ENCODE measurements around the gene CDYL.
"Not testable (repeated sequence)": the region's sequence is repeated elsewhere in the genome, so short reads cannot be mapped to it uniquely, and the experiment has no call there.

The CDYL gene

GRCh38 chr6:4820704-4821276 lies 44.6 kb downstream of the CDYL start:
- H3K27me3 ChIP-seq (ENCODE audit: insufficient read depth, poor library complexity, severe bottlenecking) = no peaks in the 10 kb centered on the region
- DNase-seq (ENCODE audit: low spot score) (no peak), ATAC-seq (ENCODE audit: low read depth) (no peak)
- no peaks in the 10 kb centered on the region for H3K36me3 ChIP-seq (ENCODE audit: low read depth)
- no peak overlapping the region for H3K4me3 ChIP-seq (ENCODE audit: severe bottlenecking)
- H3K9me3 ChIP-seq (ENCODE audit: severe bottlenecking) = no peaks in the 10 kb centered on the region
- H3K27ac ChIP-seq (ENCODE audit: poor library complexity, severe bottlenecking) = no peak overlapping the region
- TF ChIP-seq, protein P1, sequence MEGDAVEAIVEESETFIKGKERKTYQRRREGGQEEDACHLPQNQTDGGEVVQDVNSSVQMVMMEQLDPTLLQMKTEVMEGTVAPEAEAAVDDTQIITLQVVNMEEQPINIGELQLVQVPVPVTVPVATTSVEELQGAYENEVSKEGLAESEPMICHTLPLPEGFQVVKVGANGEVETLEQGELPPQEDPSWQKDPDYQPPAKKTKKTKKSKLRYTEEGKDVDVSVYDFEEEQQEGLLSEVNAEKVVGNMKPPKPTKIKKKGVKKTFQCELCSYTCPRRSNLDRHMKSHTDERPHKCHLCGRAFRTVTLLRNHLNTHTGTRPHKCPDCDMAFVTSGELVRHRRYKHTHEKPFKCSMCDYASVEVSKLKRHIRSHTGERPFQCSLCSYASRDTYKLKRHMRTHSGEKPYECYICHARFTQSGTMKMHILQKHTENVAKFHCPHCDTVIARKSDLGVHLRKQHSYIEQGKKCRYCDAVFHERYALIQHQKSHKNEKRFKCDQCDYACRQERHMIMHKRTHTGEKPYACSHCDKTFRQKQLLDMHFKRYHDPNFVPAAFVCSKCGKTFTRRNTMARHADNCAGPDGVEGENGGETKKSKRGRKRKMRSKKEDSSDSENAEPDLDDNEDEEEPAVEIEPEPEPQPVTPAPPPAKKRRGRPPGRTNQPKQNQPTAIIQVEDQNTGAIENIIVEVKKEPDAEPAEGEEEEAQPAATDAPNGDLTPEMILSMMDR (IDR thresholded peaks at IDR 0.05; ENCODE audit: poor library complexity, severe bottlenecking) = no peak
- H3K4me1 ChIP-seq (ENCODE audit: insufficient read depth, poor library complexity, severe bottlenecking) = no peaks in the 10 kb centered on the region

DNA sequence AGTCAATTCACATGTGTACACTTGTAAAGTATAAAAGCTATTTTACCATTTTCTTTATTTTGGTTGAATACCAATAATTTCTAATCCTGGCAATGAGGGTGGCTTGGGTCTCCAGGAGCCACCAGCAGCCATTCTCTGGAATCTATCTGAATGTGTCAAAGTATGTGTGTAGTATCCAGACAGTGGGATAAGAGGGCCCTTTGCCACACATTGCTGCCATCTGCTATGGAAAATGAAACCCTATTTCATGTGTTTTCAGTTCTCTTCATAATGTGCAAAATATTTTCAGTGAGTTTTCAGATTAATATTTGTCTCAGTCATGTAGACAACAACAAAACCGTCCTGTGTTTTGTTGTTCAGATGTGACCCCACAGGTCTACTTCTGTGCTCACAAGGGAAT lies 46.3 kb downstream of the CDYL start:
- H3K4me3 ChIP-seq (ENCODE audit: severe bottlenecking) = no peak overlapping the region
- H3K4me1 ChIP-seq (ENCODE audit: insufficient read depth, poor library complexity, severe bottlenecking) = no peaks in the 10 kb centered on the region

DNA sequence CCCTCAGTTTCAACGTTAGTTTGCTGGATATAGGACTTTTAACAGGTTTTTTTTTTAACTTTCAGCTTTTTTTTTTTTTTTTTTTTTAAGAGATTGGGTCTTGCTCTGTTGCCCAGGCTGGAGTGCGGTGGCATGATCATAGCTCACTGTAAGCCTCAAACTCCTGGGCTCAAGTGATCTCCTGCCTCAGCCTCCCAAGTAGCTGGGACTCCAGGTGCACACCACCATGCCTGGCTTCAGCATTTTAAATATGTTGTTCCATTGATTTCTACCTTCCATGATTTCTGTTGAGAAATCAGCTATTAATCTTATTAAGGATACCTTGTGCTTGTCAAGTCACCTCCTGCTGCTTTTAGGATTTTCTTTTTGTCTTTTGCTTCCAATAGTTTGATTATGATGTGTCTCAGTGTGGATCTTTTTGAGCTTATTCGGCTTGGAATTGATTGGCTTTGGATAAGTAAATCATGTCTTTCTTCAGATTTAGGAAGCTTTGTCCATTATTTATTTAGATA lies 52.0 kb downstream of the CDYL start:
- no peak for DNase-seq (ENCODE audit: low spot score)
- H3K9me3 ChIP-seq (ENCODE audit: severe bottlenecking) = peaks cover 11% of the 10 kb centered on the region

More for the DNA sequence above, 46.3 kb downstream of the CDYL start:
- DNase-seq (ENCODE audit: low spot score) = no peak
- Histone ChIP-seq H3K36me3 (ENCODE audit: low read depth) (no peaks in the 10 kb centered on the region), H3K27me3 (ENCODE audit: insufficient read depth, poor library complexity, severe bottlenecking) (no peaks in the 10 kb centered on the region), H3K27ac (ENCODE audit: poor library complexity, severe bottlenecking) (no peak overlapping the region), H3K9me3 (ENCODE audit: severe bottlenecking) (no peaks in the 10 kb centered on the region)
- ATAC-seq (ENCODE audit: low read depth) = no peak
- TF ChIP-seq, protein P1 (IDR thresholded peaks at IDR 0.05; ENCODE audit: poor library complexity, severe bottlenecking) = no peak

DNA sequence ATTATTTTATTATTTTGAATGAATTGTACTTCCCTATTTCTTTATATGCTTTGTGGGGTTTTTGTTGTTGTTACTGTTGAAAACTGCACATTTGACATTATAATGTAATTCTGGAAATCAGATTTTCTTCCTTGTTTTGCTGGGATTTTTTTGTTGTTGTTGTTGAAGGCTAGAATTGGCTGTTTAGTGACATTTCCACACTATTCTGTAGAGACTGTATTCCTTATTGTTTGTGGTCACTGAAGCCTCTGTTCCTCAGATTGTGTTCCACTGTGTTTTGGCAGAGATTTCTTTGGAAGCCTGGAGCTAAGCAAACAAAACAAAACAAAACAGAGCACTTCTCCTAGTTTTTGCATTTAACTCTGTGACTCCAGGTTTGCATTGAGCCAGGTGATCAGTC lies 52.9 kb downstream of the CDYL start:
- Histone ChIP-seq H3K9me3 (ENCODE audit: severe bottlenecking) (peaks cover 11% of the 10 kb centered on the region), H3K27ac (ENCODE audit: poor library complexity, severe bottlenecking) (no peak overlapping the region), H3K4me1 (ENCODE audit: insufficient read depth, poor library complexity, severe bottlenecking) (no peaks in the 10 kb centered on the region), H3K36me3 (ENCODE audit: low read depth) (no peaks in the 10 kb centered on the region), H3K27me3 (ENCODE audit: insufficient read depth, poor library complexity, severe bottlenecking) (no peaks in the 10 kb centered on the region), H3K4me3 (ENCODE audit: severe bottlenecking) (no peak overlapping the region)
- TF ChIP-seq, protein P1 (IDR thresholded peaks at IDR 0.05; ENCODE audit: poor library complexity, severe bottlenecking) = no peak
- DNase-seq (ENCODE audit: low spot score) (no peak), ATAC-seq (ENCODE audit: low read depth) (no peak)

More for the DNA sequence above, 52.0 kb downstream of the CDYL start:
- Histone ChIP-seq H3K27ac (ENCODE audit: poor library complexity, severe bottlenecking) (no peak overlapping the region), H3K4me3 (ENCODE audit: severe bottlenecking) (no peak overlapping the region), H3K27me3 (ENCODE audit: insufficient read depth, poor library complexity, severe bottlenecking) (no peaks in the 10 kb centered on the region), H3K36me3 (ENCODE audit: low read depth) (no peaks in the 10 kb centered on the region), H3K4me1 (ENCODE audit: insufficient read depth, poor library complexity, severe bottlenecking) (no peaks in the 10 kb centered on the region)
- TF ChIP-seq, protein P1 (IDR thresholded peaks at IDR 0.05; ENCODE audit: poor library complexity, severe bottlenecking) = no peak
- no peak for ATAC-seq (ENCODE audit: low read depth)

GRCh38 chr6:4835540-4835939 lies 59.3 kb downstream of the CDYL start:
- ATAC-seq (ENCODE audit: low read depth); H3K4me3 ChIP-seq (ENCODE audit: severe bottlenecking); DNase-seq (ENCODE audit: low spot score); H3K36me3 ChIP-seq (ENCODE audit: low read depth); H3K9me3 ChIP-seq (ENCODE audit: severe bottlenecking); H3K27ac ChIP-seq (ENCODE audit: poor library complexity, severe bottlenecking); H3K27me3 ChIP-seq (ENCODE audit: insufficient read depth, poor library complexity, severe bottlenecking); H3K4me1 ChIP-seq (ENCODE audit: insufficient read depth, poor library complexity, severe bottlenecking): not testable (repeated sequence)
